ENCODE results near the gene TPRG1.
A peak's percentile ranks its signal among the peaks of the same experiment; 100 is the strongest.

Gene TPRG1

DNA sequence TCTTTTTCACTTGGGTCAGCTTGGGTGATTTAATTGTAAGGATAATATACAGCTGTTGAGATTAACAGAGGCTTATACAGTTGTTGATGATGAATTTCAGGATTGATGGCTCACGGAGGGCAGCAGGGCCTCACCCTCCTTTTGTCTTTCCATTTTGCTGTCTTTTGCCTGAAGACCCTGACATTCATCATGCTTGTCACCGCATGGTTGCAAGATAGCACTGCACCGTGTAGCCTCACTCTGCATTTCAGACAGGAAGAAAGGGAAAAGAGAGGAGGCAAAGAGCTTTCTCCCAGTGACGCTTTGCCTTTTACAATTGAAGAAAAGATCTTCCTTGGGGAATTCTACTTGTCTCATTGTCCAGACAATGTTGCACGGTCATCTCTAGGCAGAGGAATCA is 115.1 kb downstream of the TPRG1 start:
- no peak for DNase-seq

DNA sequence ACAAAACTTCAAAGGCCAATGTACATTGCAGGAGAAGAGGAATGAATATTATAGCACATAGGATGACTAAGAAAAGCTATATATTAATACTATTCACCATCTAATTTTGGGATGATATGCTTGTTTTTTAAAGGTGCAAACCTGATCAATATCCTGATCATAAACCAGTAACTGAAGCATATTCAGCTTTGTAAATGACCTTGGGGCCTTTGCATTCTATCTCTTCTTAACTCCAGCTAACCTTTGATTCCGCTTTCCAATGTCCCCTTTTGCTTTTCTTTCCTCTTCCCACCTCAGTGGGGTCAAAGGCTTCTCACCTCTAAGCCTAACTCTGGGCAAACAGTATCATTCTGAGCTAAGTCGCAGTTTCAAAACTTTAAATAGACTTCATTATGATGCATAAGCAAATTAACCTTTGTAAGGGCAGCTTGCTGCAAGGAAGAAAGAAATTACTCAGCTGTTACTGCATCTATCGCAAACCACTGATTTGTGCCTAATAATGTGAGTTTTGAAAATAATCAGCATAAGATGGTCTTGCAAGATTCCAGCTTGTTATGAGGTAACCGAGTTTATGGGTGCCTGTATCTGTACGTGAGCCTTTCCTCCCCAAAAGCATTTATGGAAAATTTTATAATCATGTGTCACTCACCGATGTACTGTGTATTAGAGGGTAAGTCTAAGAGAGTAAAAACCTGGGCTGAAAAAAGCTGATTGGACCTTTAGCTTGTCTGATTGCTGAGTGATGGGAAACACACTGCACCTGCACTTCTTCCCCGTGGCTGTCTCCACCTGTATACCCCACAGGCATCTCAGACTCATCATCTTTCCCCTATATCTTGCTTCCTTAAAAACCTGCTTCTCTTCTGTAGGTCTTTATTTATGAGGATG is 116.8 kb downstream of the TPRG1 start:
- DNase-seq = no peak

- no peak for DNase-seq
These were observed 117.5 kb downstream of the TPRG1 start for GRCh38 chr3:189289251-189289650.

GRCh38 chr3:189292667-189293484 is 121.1 kb downstream of the TPRG1 start:
- no peak for DNase-seq

GRCh38 chr3:189294649-189295048 is 122.9 kb downstream of the TPRG1 start:
- no peak for DNase-seq

DNA sequence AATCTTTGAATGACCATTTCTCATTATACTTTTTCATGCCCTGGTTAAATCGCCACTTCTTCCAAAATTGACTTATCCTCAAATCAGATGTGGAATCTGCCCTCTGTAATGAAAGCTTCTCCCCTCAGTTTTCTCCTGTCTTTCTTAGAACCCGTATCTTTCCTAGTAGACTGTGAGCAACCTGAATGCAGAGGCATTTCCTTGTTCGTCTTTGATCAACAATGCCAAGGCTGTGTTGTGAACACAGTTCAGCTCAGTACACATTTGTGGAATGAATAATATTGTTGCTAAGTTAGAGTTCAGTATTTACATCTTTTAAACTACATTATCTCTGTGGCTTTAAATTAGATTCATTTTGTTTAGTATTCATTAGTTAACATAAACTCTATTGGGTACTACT is 123.3 kb downstream of the TPRG1 start:
- DNase-seq = no peak

- no peak for DNase-seq
These were observed 126.2 kb downstream of the TPRG1 start for GRCh38 chr3:189297932-189298331.

DNA sequence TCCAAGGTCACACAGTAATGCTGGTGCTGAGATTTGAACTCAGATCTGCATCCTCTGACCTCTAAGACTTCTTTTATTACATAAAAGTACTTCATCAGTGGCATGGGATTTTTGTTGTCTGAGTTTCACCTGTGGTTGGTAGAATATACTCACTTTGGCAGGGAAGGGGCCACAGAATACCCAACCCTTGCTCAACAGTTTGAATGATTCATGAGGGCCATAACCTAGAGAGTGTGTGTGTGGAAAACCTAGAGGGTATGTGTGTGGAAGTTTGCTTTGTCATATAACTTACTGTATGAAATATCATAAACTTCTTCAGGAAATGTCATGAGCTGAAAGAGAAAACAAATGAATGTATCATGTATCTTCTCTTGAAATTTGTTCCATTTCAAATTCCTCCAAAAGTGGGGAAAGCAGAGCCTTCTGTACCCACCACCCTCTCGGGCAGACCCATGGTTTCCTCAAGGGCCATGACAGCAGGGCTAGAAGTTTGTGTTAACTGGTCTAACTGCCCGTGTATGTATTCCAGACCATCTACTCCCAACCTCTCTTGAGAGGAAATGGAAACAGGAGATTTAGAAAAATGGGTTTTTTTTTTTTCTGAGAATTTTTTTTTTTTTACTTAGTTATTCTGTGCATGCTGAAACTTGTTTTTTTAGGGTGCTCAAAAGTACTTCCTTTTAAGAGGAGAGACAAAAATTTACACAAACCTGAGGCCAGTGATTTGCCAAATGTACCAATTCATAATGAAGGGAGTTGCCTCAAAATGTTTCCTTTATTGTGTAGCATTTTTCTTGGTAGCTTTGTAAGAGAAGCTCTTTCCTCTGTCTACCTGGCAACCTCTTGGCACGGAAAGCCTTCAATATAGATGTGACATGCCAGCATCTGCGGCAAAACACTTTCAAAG is 127.0 kb downstream of the TPRG1 start:
- DNase-seq = no peak

GRCh38 chr3:189300345-189300744 is 128.6 kb downstream of the TPRG1 start:
- no peak for DNase-seq

DNA sequence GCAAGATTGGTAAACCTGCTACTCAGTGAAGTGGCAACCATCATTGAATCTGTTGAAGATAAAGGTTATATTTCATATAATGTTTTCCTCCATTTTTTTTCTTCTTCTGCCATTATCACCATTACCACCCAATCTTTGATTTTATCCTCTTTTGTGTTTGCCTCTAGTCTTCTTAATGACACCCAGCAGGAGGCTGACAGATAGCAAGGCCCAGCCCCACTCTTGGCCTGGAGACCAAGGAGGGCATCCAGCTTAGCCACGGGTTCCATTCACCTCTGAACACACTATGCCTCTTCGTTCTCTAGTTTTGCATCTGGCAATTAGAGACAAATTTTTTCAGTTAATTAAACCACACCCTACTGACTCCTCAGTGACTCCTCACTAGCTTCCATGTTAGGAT is 129.7 kb downstream of the TPRG1 start:
- no peak for DNase-seq

GRCh38 chr3:189303584-189303983 is 131.8 kb downstream of the TPRG1 start:
- DNase-seq = no peak

GRCh38 chr3:189304465-189305351 is 132.9 kb downstream of the TPRG1 start:
- peak; percentile 96 for DNase-seq

DNA sequence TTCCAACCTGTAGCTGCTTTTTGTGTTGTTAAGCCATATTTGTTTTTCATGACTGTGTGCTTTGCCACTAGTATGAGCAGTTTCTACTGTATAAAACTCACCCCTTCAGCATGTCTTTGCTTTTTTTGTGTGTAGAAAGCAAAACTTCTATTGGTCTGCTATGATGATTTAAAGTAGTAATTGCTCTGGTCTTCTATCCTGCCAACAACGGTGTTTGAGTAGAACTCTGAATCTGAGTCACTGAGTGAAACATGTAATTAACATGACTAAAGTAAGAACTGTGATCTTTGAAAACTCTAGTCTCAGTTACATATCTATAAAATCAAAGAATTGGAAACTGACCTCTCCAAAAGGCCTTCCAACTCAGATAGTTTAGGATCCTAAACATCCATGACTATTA is 133.6 kb downstream of the TPRG1 start:
- DNase-seq = no peak

GRCh38 chr3:189307963-189308362 is 136.2 kb downstream of the TPRG1 start:
- no peak for DNase-seq

- no peak for DNase-seq
These were observed 136.8 kb downstream of the TPRG1 start for GRCh38 chr3:189308608-189309007.

DNA sequence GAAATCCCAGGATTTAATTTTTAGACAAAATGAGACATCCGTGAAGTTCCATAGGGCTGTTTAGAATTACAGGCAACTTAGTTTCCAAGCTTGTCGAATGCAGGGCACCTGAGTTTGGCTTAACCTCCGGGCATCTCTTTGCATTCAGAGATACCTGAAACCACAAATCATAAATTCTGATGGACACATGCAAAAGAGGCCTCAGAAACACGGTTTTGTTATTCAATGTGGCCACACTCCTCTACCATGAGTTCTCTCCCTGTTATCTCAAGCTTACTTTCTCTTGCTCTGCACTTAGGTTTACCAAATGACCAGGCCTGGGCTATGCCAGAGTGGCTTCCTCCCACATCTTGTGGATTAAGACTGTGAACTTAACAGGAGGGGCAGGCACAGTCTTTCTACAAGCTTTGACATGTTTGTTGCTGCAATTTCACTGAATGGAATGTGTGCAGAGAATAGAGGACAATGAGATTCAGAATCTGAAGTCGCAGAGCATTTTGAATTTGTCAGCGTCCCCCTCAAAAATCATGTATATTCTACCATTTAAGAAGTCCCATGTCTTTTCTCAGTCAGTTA is 137.7 kb downstream of the TPRG1 start:
- no peak for DNase-seq

GRCh38 chr3:189311521-189311920 is 139.8 kb downstream of the TPRG1 start:
- no peak for DNase-seq

GRCh38 chr3:189312866-189313265 is 141.1 kb downstream of the TPRG1 start:
- DNase-seq = no peak

GRCh38 chr3:189316296-189317019 is 144.7 kb downstream of the TPRG1 start:
- DNase-seq = peak; percentile 46

- no peak for DNase-seq
These were observed 146.1 kb downstream of the TPRG1 start for GRCh38 chr3:189317911-189318310.

DNA sequence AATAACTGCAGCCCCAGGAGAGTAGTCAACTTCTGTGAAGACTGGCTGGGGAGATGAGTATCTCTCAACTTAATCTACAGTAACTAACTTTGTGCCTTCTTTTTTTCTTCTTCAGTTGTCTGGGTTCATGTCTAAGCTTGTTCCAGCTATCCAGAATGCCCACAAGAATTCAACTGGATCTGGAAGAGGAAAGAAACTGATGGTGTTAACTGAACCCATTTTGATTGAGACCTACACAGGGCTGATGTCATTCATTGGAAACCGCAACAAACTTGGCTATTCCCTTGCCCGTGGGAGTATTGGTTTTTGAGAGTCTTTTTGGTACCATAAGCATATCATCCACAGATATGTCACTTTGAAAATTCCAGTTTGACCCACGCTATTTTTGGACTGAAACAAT is 148.7 kb downstream of the TPRG1 start:
- DNase-seq = no peak
